SK-N-SH (cell line): ENCODE measurements around the gene CDH4.

Experiments
- CHD2 ChIP-seq: fragments of 150-350 bp; IDR thresholded peaks from 2 replicates; pipeline ENCODE4 v1.6.1; 2018; ENCODE audit warnings: low read length; ENCODE audit not compliant: partially characterized antibody
- EZH2phosphoT487 ChIP-seq: fragments of 200-600 bp; sonication (generic); IDR thresholded peaks from 2 replicates; pipeline ENCODE4 v1.6.1; 2017; ENCODE audit warnings: low read depth, mixed run types, mild to moderate bottlenecking, antibody characterized with exemption, moderate library complexity, borderline replicate concordance
- POLR2AphosphoS5 ChIP-seq: IDR thresholded peaks from 2 replicates; pipeline ENCODE4 v1.6.1; 2012; ENCODE audit warnings: low read depth, low read length
- YY1 ChIP-seq: IDR thresholded peaks from 2 replicates; pipeline ENCODE4 v1.4.0; 2012; ENCODE audit warnings: low read depth, mild to moderate bottlenecking
- TF ChIP-seq, protein P1 (sequence below): fragments of 200-600 bp; sonication (generic); IDR thresholded peaks from 2 replicates; pipeline ENCODE4 v1.6.1; 2017; ENCODE audit warnings: antibody characterized with exemption, mild to moderate bottlenecking, moderate library complexity
- TF ChIP-seq, protein P2 (sequence below): IDR thresholded peaks from 2 replicates; pipeline ENCODE4 v1.6.1; 2012; ENCODE audit warnings: mild to moderate bottlenecking, low read depth, low read length, moderate library complexity
- TF ChIP-seq, protein P3 (sequence below): IDR thresholded peaks from 2 replicates; pipeline ENCODE4 v1.4.0; 2012; ENCODE audit warnings: low read depth, borderline replicate concordance

DNA sequence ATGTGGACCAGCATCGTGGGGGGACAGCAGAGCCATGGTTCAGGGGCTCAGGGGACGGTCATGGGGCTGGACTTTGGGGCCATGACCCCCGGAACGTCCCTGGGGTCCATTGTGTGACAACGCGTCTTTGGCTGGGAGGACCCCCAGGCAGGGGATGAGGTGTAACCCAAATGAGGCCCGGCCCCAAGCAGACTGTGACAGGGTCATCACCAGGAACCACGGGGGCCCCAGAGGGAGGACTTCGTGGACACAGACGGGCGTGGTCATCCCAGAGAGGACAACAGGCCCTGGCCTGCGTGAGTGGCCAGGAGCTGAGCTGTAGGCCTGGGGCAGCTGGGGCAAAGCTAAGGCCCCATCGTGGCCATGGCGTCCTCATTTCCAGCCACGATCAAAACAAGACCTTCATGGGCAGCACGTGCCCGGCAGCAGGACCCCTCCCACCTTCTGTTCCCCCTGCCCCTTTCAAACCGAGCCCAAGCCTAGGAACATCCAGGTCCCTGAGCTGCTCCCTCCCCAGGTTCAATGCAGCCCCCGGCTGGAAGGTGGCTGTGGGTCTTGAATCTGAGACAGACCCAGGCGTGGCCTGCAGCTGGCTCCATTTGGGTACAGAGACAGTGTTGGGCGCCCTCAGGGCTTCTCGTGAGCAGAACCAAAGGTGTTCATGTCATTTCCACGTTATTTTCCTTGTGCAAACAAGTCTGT, 625.9 kb downstream of the CDH4 start:
- TF ChIP-seq, protein P1, sequence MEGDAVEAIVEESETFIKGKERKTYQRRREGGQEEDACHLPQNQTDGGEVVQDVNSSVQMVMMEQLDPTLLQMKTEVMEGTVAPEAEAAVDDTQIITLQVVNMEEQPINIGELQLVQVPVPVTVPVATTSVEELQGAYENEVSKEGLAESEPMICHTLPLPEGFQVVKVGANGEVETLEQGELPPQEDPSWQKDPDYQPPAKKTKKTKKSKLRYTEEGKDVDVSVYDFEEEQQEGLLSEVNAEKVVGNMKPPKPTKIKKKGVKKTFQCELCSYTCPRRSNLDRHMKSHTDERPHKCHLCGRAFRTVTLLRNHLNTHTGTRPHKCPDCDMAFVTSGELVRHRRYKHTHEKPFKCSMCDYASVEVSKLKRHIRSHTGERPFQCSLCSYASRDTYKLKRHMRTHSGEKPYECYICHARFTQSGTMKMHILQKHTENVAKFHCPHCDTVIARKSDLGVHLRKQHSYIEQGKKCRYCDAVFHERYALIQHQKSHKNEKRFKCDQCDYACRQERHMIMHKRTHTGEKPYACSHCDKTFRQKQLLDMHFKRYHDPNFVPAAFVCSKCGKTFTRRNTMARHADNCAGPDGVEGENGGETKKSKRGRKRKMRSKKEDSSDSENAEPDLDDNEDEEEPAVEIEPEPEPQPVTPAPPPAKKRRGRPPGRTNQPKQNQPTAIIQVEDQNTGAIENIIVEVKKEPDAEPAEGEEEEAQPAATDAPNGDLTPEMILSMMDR: no peak
- no peak for TF ChIP-seq EZH2phosphoT487
- TF ChIP-seq, protein P2, sequence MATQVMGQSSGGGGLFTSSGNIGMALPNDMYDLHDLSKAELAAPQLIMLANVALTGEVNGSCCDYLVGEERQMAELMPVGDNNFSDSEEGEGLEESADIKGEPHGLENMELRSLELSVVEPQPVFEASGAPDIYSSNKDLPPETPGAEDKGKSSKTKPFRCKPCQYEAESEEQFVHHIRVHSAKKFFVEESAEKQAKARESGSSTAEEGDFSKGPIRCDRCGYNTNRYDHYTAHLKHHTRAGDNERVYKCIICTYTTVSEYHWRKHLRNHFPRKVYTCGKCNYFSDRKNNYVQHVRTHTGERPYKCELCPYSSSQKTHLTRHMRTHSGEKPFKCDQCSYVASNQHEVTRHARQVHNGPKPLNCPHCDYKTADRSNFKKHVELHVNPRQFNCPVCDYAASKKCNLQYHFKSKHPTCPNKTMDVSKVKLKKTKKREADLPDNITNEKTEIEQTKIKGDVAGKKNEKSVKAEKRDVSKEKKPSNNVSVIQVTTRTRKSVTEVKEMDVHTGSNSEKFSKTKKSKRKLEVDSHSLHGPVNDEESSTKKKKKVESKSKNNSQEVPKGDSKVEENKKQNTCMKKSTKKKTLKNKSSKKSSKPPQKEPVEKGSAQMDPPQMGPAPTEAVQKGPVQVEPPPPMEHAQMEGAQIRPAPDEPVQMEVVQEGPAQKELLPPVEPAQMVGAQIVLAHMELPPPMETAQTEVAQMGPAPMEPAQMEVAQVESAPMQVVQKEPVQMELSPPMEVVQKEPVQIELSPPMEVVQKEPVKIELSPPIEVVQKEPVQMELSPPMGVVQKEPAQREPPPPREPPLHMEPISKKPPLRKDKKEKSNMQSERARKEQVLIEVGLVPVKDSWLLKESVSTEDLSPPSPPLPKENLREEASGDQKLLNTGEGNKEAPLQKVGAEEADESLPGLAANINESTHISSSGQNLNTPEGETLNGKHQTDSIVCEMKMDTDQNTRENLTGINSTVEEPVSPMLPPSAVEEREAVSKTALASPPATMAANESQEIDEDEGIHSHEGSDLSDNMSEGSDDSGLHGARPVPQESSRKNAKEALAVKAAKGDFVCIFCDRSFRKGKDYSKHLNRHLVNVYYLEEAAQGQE: no peak
- no peak for TF ChIP-seq YY1
- no peak for TF ChIP-seq POLR2AphosphoS5
- TF ChIP-seq, protein P3, sequence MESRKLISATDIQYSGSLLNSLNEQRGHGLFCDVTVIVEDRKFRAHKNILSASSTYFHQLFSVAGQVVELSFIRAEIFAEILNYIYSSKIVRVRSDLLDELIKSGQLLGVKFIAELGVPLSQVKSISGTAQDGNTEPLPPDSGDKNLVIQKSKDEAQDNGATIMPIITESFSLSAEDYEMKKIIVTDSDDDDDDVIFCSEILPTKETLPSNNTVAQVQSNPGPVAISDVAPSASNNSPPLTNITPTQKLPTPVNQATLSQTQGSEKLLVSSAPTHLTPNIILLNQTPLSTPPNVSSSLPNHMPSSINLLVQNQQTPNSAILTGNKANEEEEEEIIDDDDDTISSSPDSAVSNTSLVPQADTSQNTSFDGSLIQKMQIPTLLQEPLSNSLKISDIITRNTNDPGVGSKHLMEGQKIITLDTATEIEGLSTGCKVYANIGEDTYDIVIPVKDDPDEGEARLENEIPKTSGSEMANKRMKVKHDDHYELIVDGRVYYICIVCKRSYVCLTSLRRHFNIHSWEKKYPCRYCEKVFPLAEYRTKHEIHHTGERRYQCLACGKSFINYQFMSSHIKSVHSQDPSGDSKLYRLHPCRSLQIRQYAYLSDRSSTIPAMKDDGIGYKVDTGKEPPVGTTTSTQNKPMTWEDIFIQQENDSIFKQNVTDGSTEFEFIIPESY: no peak
- TF ChIP-seq CHD2: no peak
